SIG-M5 treated with dmso at 0.1 percent for 504 hours (cell line): ENCODE data around the gene MYH3.

Experiments
- DNase-seq: peaks from one replicate; lab custom pipeline; 2025; ENCODE audit not compliant: unreplicated experiment; lab: John Stamatoyannopoulos, UW

The MYH3 gene

GRCh38 chr17:10614536-10615155 is 42.5 kb downstream of the MYH3 start:
- peak; percentile 37 for DNase-seq

- peak; percentile 22 for DNase-seq
Measured at GRCh38 chr17:10613775-10614513, 43.2 kb downstream of the MYH3 start.

- no peak for DNase-seq
Measured at GRCh38 chr17:10612957-10613744, 44.0 kb downstream of the MYH3 start.

- DNase-seq: no peak
Measured at GRCh38 chr17:10610884-10611283, 46.2 kb downstream of the MYH3 start.

GRCh38 chr17:10608244-10608643 is 48.9 kb downstream of the MYH3 start:
- no peak for DNase-seq

GRCh38 chr17:10606110-10606509 is 51.0 kb downstream of the MYH3 start:
- DNase-seq: no peak

GRCh38 chr17:10605221-10605783 is 51.8 kb downstream of the MYH3 start:
- no peak for DNase-seq

GRCh38 chr17:10604521-10604920 is 52.6 kb downstream of the MYH3 start:
- DNase-seq: no peak

GRCh38 chr17:10603931-10604330 is 53.2 kb downstream of the MYH3 start:
- DNase-seq: no peak

- no peak for DNase-seq
Measured at GRCh38 chr17:10600571-10600970, 56.5 kb downstream of the MYH3 start.

GRCh38 chr17:10598621-10599020 is 58.5 kb downstream of the MYH3 start:
- DNase-seq: no peak

- DNase-seq: no peak
Measured at GRCh38 chr17:10589553-10590145, 67.5 kb downstream of the MYH3 start.

GRCh38 chr17:10585529-10585928 is 71.6 kb downstream of the MYH3 start:
- DNase-seq: no peak

GRCh38 chr17:10583834-10584233 is 73.3 kb downstream of the MYH3 start:
- DNase-seq: no peak

- DNase-seq: no peak
Measured at GRCh38 chr17:10579270-10579669, 77.8 kb downstream of the MYH3 start.
